Measurements from ENCODE around the gene GHR.

GHR gene

DNA sequence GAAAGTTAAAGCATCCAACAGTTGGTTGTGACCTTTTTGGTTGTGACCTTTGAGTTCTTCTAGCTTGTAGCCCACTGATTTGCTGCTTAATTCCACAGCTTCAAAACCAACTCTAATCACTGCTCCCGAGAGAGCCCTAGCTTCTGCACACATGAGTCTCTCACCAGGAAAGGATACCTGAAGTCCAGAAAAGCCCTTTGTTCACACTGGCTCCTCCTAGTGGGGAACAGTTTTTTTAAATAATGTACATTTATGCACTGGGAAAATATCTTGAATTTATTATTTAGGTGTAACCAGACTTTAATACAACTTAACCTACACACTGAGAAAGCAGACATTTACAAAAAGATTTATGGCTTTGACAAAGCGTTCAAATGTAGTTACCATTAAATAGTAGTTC is 213.2 kb downstream of the GHR start (continued):
- TF ChIP-seq, protein P1, sequence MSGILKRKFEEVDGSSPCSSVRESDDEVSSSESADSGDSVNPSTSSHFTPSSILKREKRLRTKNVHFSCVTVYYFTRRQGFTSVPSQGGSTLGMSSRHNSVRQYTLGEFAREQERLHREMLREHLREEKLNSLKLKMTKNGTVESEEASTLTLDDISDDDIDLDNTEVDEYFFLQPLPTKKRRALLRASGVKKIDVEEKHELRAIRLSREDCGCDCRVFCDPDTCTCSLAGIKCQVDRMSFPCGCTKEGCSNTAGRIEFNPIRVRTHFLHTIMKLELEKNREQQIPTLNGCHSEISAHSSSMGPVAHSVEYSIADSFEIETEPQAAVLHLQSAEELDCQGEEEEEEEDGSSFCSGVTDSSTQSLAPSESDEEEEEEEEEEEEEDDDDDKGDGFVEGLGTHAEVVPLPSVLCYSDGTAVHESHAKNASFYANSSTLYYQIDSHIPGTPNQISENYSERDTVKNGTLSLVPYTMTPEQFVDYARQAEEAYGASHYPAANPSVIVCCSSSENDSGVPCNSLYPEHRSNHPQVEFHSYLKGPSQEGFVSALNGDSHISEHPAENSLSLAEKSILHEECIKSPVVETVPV (CRISPR knock-in tag; IDR thresholded peaks at IDR 0.05), result no peak
- TF ChIP-seq OSR1 (CRISPR knock-in tag; IDR thresholded peaks at IDR 0.05), result no peak
- no peak for TF ChIP-seq ZFP3 (CRISPR knock-in tag; IDR thresholded peaks at IDR 0.05)

GRCh38 chr5:42636946-42637345 is 213.7 kb downstream of the GHR start:
- no peak for ATAC-seq
- TF ChIP-seq, protein P1 (CRISPR knock-in tag; IDR thresholded peaks at IDR 0.05), result no peak
- TF ChIP-seq TOX (CRISPR knock-in tag; IDR thresholded peaks at IDR 0.05; ENCODE audit: borderline replicate concordance), result no peak
- TF ChIP-seq GLIS3 (CRISPR knock-in tag; IDR thresholded peaks at IDR 0.05), result no peak

DNA sequence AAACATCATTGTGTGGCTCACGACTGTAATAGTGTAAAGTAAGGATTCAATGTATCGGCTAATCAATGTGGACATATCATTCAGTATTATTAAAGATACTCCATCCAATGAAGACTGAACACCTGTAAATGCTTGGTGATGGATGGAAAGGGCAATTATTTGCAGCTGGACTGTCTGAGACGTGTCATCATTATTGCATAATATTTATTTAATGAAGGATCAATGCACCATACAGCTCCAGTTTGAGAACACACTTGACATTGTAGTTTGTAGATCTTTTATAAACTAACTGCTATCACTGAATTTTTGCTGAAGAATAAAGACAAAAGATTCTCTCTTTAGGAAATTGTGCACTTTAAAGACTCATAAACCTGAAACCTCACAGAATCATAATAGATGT is 215.7 kb downstream of the GHR start:
- no peak for ATAC-seq
- TF ChIP-seq CREB5 (CRISPR knock-in tag; IDR thresholded peaks at IDR 0.05; ENCODE audit: low read depth) (no peak), ESRRG (CRISPR knock-in tag; IDR thresholded peaks at IDR 0.05) (no peak), BACH2 (CRISPR knock-in tag; IDR thresholded peaks at IDR 0.05; ENCODE audit: borderline replicate concordance) (no peak), PPARA (CRISPR knock-in tag; IDR thresholded peaks at IDR 0.05; ENCODE audit: borderline replicate concordance) (no peak), TSHZ2 (CRISPR knock-in tag; IDR thresholded peaks at IDR 0.05) (no peak), SNAI2 (CRISPR knock-in tag; IDR thresholded peaks at IDR 0.05) (no peak), ISL1 (CRISPR knock-in tag; IDR thresholded peaks at IDR 0.05) (no peak), ZNF8 (CRISPR knock-in tag; IDR thresholded peaks at IDR 0.05) (no peak)
- TF ChIP-seq, protein P2, sequence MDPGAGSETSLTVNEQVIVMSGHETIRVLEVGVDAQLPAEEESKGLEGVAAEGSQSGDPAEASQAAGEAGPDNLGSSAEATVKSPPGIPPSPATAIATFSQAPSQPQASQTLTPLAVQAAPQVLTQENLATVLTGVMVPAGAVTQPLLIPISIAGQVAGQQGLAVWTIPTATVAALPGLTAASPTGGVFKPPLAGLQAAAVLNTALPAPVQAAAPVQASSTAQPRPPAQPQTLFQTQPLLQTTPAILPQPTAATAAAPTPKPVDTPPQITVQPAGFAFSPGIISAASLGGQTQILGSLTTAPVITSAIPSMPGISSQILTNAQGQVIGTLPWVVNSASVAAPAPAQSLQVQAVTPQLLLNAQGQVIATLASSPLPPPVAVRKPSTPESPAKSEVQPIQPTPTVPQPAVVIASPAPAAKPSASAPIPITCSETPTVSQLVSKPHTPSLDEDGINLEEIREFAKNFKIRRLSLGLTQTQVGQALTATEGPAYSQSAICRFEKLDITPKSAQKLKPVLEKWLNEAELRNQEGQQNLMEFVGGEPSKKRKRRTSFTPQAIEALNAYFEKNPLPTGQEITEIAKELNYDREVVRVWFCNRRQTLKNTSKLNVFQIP (CRISPR knock-in tag; IDR thresholded peaks at IDR 0.05; ENCODE audit: borderline replicate concordance, low read depth), result no peak

GRCh38 chr5:42640835-42641234 is 217.6 kb downstream of the GHR start:
- ATAC-seq, result no peak
- TF ChIP-seq TOX (CRISPR knock-in tag; IDR thresholded peaks at IDR 0.05; ENCODE audit: borderline replicate concordance) (no peak), ESRRG (CRISPR knock-in tag; IDR thresholded peaks at IDR 0.05) (no peak), TSHZ2 (CRISPR knock-in tag; IDR thresholded peaks at IDR 0.05) (no peak), OSR1 (CRISPR knock-in tag; IDR thresholded peaks at IDR 0.05) (no peak), CREB5 (CRISPR knock-in tag; IDR thresholded peaks at IDR 0.05; ENCODE audit: low read depth) (no peak), ZNF70 (CRISPR knock-in tag; IDR thresholded peaks at IDR 0.05) (no peak), ZNF565 (CRISPR knock-in tag; conservative IDR thresholded peaks at IDR 0.05; ENCODE audit: low read depth) (no peak), ARNTL (CRISPR knock-in tag; IDR thresholded peaks at IDR 0.05; ENCODE audit: borderline replicate concordance, low read depth) (no peak), ZNF8 (CRISPR knock-in tag; IDR thresholded peaks at IDR 0.05) (no peak), TCF4 (CRISPR knock-in tag; IDR thresholded peaks at IDR 0.05; ENCODE audit: borderline replicate concordance) (no peak), ZC3H10 (CRISPR knock-in tag; IDR thresholded peaks at IDR 0.05) (no peak), ISL1 (CRISPR knock-in tag; IDR thresholded peaks at IDR 0.05) (no peak), RARB (CRISPR knock-in tag; IDR thresholded peaks at IDR 0.05) (no peak), BACH2 (CRISPR knock-in tag; IDR thresholded peaks at IDR 0.05; ENCODE audit: borderline replicate concordance) (no peak), GLIS3 (CRISPR knock-in tag; IDR thresholded peaks at IDR 0.05) (no peak)
- TF ChIP-seq, protein P2 (CRISPR knock-in tag; IDR thresholded peaks at IDR 0.05; ENCODE audit: borderline replicate concordance, low read depth), result no peak
